ENCODE results near the gene CDC37. TPM values are rescaled to one million over a fixed set of nuclear protein-coding genes. Genes with fewer than 3 reads are reported as not detected.

The CDC37 gene
- total RNA-seq, 1 donor from 2014 or later = 142 TPM

GRCh38 chr19:10361569-10362011 is 41.8 kb downstream of the CDC37 start:
- H3K4me3 ChIP-seq = no peak overlapping the region
- no peak for DNase-seq (ENCODE audit: low spot score)
- H3K4me1 ChIP-seq = no peaks in the 10 kb centered on the region
- H4K20me1 ChIP-seq (ENCODE audit: low read depth) = no peaks in the 10 kb centered on the region
- H3K9ac ChIP-seq = no peak overlapping the region
- no peak overlapping the region for H3K4me3 Mint-ChIP-seq
- H3K4me2 ChIP-seq = no peak overlapping the region
- no peak overlapping the region for H3K27ac ChIP-seq
- no peaks in the 10 kb centered on the region for H3K4me1 Mint-ChIP-seq
- peaks cover 12% of the 10 kb centered on the region for H3K36me3 Mint-ChIP-seq
- H3K27ac Mint-ChIP-seq = no peak overlapping the region
- no peaks in the 10 kb centered on the region for H3K9me3 Mint-ChIP-seq
- H2AFZ ChIP-seq (replicated peaks) = no peak overlapping the region
- H3K79me2 ChIP-seq (ENCODE audit: low read depth) = no peaks in the 10 kb centered on the region
- H3K27me3 ChIP-seq = no peaks in the 10 kb centered on the region
- TF ChIP-seq EZH2phosphoT487 (IDR thresholded peaks at IDR 0.05) (no peak), EZH2 (IDR thresholded peaks at IDR 0.05) (no peak)
- TF ChIP-seq, protein P1, sequence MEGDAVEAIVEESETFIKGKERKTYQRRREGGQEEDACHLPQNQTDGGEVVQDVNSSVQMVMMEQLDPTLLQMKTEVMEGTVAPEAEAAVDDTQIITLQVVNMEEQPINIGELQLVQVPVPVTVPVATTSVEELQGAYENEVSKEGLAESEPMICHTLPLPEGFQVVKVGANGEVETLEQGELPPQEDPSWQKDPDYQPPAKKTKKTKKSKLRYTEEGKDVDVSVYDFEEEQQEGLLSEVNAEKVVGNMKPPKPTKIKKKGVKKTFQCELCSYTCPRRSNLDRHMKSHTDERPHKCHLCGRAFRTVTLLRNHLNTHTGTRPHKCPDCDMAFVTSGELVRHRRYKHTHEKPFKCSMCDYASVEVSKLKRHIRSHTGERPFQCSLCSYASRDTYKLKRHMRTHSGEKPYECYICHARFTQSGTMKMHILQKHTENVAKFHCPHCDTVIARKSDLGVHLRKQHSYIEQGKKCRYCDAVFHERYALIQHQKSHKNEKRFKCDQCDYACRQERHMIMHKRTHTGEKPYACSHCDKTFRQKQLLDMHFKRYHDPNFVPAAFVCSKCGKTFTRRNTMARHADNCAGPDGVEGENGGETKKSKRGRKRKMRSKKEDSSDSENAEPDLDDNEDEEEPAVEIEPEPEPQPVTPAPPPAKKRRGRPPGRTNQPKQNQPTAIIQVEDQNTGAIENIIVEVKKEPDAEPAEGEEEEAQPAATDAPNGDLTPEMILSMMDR (IDR thresholded peaks at IDR 0.05) = no peak
- H3K9me3 ChIP-seq (ENCODE audit: low read depth) = no peaks in the 10 kb centered on the region
- H3K36me3 ChIP-seq = no peaks in the 10 kb centered on the region
- H3K27me3 Mint-ChIP-seq (ENCODE audit: insufficient read depth, low read depth) = peaks cover 2% of the 10 kb centered on the region
- no peaks in the 10 kb centered on the region for H3F3A ChIP-seq (ENCODE audit: low read depth)

- Histone ChIP-seq H3K9ac (no peak overlapping the region), H2AFZ (replicated peaks) (no peak overlapping the region), H3K9me3 (ENCODE audit: low read depth) (no peaks in the 10 kb centered on the region), H3K27me3 (no peaks in the 10 kb centered on the region), H3K27ac (no peak overlapping the region), H3K36me3 (no peaks in the 10 kb centered on the region), H3K4me1 (peaks cover 10% of the 10 kb centered on the region), H4K20me1 (ENCODE audit: low read depth) (peaks cover 23% of the 10 kb centered on the region), H3K4me3 (no peak overlapping the region), H3F3A (ENCODE audit: low read depth) (peaks cover 31% of the 10 kb centered on the region), H3K4me2 (no peak overlapping the region), H3K79me2 (ENCODE audit: low read depth) (no peaks in the 10 kb centered on the region)
- Mint-ChIP-seq H3K4me3 (no peak overlapping the region), H3K36me3 (peaks cover 18% of the 10 kb centered on the region), H3K27me3 (ENCODE audit: insufficient read depth, low read depth) (peaks cover 2% of the 10 kb centered on the region), H3K9me3 (no peaks in the 10 kb centered on the region), H3K4me1 (peaks cover 20% of the 10 kb centered on the region), H3K27ac (no peak overlapping the region)
- DNase-seq (ENCODE audit: low spot score) = no peak
- TF ChIP-seq EZH2phosphoT487 (IDR thresholded peaks at IDR 0.05) (no peak), EZH2 (IDR thresholded peaks at IDR 0.05) (no peak)
- TF ChIP-seq, protein P1 (IDR thresholded peaks at IDR 0.05) = no peak
These were observed 46.9 kb downstream of the CDC37 start for GRCh38 chr19:10356431-10356830.

DNA sequence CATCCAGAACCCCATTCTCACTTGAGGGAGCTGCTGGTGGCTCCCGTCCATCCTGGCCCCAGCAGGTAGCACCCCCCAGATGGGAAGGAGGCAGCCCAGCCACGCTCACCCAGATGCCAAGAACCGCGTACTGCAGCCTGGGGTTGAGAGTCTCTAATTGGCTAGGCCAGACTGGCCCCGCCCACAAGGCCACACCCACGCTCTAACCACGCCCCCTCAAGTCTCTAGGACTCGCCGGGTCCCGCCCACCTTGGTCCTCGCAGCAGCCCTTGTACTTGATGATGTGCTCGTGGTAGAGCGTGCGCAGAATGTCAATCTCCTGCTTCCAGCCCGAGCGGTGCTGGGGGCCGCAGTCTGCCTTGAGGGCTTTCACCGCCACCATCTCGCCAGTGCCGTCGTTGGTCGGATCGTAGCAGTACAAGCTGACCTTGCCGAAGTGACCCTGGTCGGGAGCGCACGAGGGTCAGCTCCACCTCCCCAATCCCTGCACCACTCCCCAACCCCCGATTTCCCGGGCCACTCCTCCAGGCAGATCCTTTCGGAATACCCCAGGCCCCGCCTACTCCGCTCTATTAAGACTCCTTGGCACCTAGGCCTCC is 49.5 kb downstream of the CDC37 start:
- H3K4me1 ChIP-seq = peaks cover 10% of the 10 kb centered on the region
- peak overlapping the region; percentile 50 for H3K4me3 ChIP-seq
- peak overlapping the region; percentile 84 for H3K4me2 ChIP-seq
- peaks cover 20% of the 10 kb centered on the region for H3K4me1 Mint-ChIP-seq
- H3K36me3 ChIP-seq = no peaks in the 10 kb centered on the region
- H2AFZ ChIP-seq (replicated peaks) = peak overlapping the region; percentile 68
- H3K4me3 Mint-ChIP-seq = peak overlapping the region; percentile 69
- H3K27me3 Mint-ChIP-seq (ENCODE audit: insufficient read depth, low read depth) = peaks cover 2% of the 10 kb centered on the region
- peaks cover 31% of the 10 kb centered on the region for H3F3A ChIP-seq (ENCODE audit: low read depth)
- H3K36me3 Mint-ChIP-seq = peaks cover 11% of the 10 kb centered on the region
- no peaks in the 10 kb centered on the region for H3K9me3 ChIP-seq (ENCODE audit: low read depth)
- no peaks in the 10 kb centered on the region for H3K27me3 ChIP-seq
- no peak overlapping the region for H3K9ac ChIP-seq
- peaks cover 23% of the 10 kb centered on the region for H4K20me1 ChIP-seq (ENCODE audit: low read depth)
- H3K9me3 Mint-ChIP-seq = no peaks in the 10 kb centered on the region
- no peaks in the 10 kb centered on the region for H3K79me2 ChIP-seq (ENCODE audit: low read depth)
- no peak overlapping the region for H3K27ac Mint-ChIP-seq
- peak; percentile 95 for DNase-seq (ENCODE audit: low spot score)
- TF ChIP-seq, protein P1 (IDR thresholded peaks at IDR 0.05) = no peak
- TF ChIP-seq EZH2phosphoT487 (IDR thresholded peaks at IDR 0.05) = no peak
- no peak for TF ChIP-seq EZH2 (IDR thresholded peaks at IDR 0.05)
- H3K27ac ChIP-seq = no peak overlapping the region

Data from neural progenitor cell (in vitro differentiated cells).